Central memory CD8-positive, alpha-beta T cell (primary cell): Measurements from ENCODE around the gene RYR1.
"Not testable (repeated sequence)": the region's sequence is repeated elsewhere in the genome, so short reads cannot be mapped to it uniquely, and the experiment has no call there.

Experiments used
- ATAC-seq: fragments of 150-1000 bp; cut with Tn5 transposase; replicated peaks from 2 replicates; pipeline ENCODE4 v1.10.0; 2022; ENCODE audit warnings: mild to moderate bottlenecking, moderate FRiP score, moderate number of reproducible peaks; ENCODE audit not compliant: poor library complexity, severe bottlenecking; ENCODE audit errors: extremely low read depth
- DNase-seq, 2 donors: peaks; one replicate each; pipeline ENCODE4 v3.0.0; 2021; ENCODE audit warnings: low spot score in 2 of 2
- H3K27ac Mint-ChIP-seq: one replicate; pipeline ENCODE4 v1.8.0; 2022; ENCODE audit warnings: low read depth, mild to moderate bottlenecking, moderate library complexity, mixed read lengths
- H3K27me3 Mint-ChIP-seq: one replicate; pipeline ENCODE4 v1.8.0; 2022; ENCODE audit warnings: mixed read lengths
- H3K36me3 Mint-ChIP-seq: one replicate; pipeline ENCODE4 v1.8.0; 2022; ENCODE audit warnings: mild to moderate bottlenecking, moderate library complexity, mixed read lengths; ENCODE audit not compliant: insufficient read depth
- H3K4me1 Mint-ChIP-seq: one replicate; pipeline ENCODE4 v1.8.0; 2022; ENCODE audit warnings: mixed read lengths
- H3K4me3 Mint-ChIP-seq: one replicate; pipeline ENCODE4 v1.8.0; 2022; ENCODE audit warnings: mild to moderate bottlenecking, moderate library complexity, mixed read lengths
- H3K9me3 Mint-ChIP-seq: one replicate; pipeline ENCODE4 v1.8.0; 2022; ENCODE audit warnings: mixed read lengths

Gene RYR1

DNA sequence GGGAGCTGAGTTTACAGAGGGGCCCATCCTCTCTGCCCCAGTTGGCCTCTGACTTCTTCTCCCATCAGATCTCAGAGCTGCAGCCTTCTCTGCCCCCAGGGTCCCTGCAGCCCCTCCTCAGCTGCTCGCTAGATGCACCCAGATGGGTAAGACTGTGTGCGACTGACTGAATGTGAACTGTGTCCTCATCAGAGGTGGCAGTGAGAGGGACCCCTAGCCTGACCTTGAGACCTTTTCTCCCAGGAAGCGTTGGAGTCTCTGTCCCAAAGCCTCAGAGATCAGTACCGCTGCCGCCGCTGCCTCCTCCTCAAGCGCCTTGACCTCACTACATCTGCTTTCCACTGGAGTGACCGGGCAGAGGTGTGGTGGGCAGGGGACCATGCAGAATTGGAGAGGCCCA lies 28.2 kb upstream of the RYR1 start:
- Mint-ChIP-seq H3K4me1 (peaks cover 20% of the 10 kb centered on the region), H3K27ac (no peak overlapping the region), H3K4me3 (no peak overlapping the region), H3K27me3 (peaks cover 13% of the 10 kb centered on the region), H3K36me3 (peaks cover 30% of the 10 kb centered on the region), H3K9me3 (no peaks in the 10 kb centered on the region)
- no peak for ATAC-seq
- no peak for DNase-seq

DNA sequence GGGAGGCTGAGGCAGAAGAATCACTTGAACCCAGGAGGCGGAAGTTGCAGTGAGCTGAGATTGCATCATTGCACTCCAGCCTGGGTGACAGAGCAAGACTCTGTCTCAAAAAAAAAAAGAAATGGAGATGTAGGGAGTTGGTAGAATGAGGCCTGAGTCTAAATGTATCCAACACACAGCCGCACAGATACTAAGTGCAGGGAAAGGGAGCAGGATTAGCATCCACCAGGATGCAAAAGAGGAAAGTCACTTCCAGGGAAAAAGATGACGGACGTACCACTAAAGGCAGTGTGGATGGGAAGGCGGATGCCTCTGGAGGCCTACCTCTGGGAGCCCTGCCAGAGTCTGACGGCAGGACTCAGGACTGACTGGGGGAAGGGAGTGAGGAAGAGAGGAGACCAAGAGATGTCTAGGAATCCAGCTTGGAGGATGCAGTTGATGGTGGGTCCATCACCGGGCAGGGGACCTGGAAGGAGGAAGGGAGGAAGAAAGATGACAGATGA lies 23.8 kb upstream of the RYR1 start:
- Mint-ChIP-seq H3K4me3 (no peak overlapping the region), H3K27me3 (no peaks in the 10 kb centered on the region), H3K27ac (no peak overlapping the region)

GRCh38 chr19:38410407-38410806 lies 23.1 kb upstream of the RYR1 start:
- peaks cover 17% of the 10 kb centered on the region for H3K36me3 Mint-ChIP-seq
- H3K9me3 Mint-ChIP-seq, H3K27ac Mint-ChIP-seq, ATAC-seq, H3K4me1 Mint-ChIP-seq, H3K4me3 Mint-ChIP-seq, DNase-seq, H3K27me3 Mint-ChIP-seq: not testable (repeated sequence)

More for the DNA sequence above, 23.8 kb upstream of the RYR1 start:
- DNase-seq (no peak), ATAC-seq (no peak)
- Mint-ChIP-seq H3K36me3 (peaks cover 19% of the 10 kb centered on the region), H3K9me3 (no peaks in the 10 kb centered on the region), H3K4me1 (no peaks in the 10 kb centered on the region)

DNA sequence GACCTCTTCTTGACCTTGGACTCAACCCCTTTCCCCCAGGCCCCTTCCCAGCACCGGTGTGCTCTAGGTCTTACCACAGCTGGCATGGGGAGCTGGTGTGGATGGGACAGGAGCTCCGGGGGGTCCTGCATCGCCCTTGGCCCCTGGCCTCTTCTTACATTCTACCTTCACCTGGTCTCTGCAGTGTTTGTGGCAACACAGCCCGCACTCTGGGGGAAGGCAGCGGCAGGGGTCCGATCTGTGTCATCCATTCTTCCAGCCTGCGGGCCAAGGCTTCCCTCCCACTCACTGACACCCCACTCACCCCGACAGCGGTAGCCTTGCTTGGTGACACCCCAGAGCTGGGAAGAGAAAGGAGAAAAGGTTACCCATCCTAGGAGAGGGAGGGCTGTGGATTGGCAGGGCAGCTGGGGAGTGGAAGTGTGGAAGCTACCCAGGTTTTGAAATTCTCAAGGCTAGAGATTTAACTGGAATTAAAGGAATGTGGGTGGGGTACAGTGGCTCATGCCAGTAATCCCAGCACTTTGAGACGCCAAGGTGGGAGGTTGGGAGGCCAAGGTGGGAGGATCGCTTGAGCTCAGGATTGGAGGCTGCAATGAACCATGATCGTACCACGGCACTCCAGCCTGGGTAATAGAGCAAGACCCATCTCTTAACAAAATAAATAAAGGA lies 22.3 kb upstream of the RYR1 start:
- Mint-ChIP-seq H3K9me3 (no peaks in the 10 kb centered on the region), H3K4me1 (no peaks in the 10 kb centered on the region), H3K4me3 (no peak overlapping the region), H3K27ac (no peak overlapping the region), H3K36me3 (peaks cover 17% of the 10 kb centered on the region), H3K27me3 (no peaks in the 10 kb centered on the region)
- ATAC-seq (no peak), DNase-seq (no peak)

GRCh38 chr19:38411898-38412297 lies 21.6 kb upstream of the RYR1 start:
- H3K27ac Mint-ChIP-seq, H3K9me3 Mint-ChIP-seq, ATAC-seq, H3K4me1 Mint-ChIP-seq, DNase-seq, H3K27me3 Mint-ChIP-seq, H3K4me3 Mint-ChIP-seq: not testable (repeated sequence)
- H3K36me3 Mint-ChIP-seq, result peaks cover 17% of the 10 kb centered on the region

DNA sequence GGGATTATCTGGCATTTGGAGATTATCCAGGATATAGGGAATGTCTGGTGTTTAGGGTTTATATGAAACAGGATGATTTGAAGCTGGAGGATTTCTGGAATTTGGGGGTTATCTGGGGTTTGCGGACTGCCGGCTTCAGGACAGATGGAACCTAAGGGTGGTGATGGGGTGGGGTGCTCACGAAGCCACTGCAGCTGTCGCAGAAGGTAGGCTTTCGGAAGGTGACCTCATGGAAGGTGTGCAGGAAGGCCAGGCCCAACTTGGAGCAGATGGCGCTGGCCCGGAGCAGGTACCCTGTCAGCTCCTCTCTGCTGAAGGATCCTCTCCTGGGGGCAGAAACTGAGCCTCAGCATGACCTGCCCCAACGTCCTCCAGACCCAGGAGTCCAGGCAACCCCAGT lies 21.0 kb upstream of the RYR1 start:
- Mint-ChIP-seq H3K4me1 (peaks cover 11% of the 10 kb centered on the region), H3K9me3 (no peaks in the 10 kb centered on the region), H3K4me3 (no peak overlapping the region), H3K27me3 (no peaks in the 10 kb centered on the region), H3K36me3 (peaks cover 12% of the 10 kb centered on the region), H3K27ac (no peak overlapping the region)
- ATAC-seq (no peak), DNase-seq (no peak)

DNA sequence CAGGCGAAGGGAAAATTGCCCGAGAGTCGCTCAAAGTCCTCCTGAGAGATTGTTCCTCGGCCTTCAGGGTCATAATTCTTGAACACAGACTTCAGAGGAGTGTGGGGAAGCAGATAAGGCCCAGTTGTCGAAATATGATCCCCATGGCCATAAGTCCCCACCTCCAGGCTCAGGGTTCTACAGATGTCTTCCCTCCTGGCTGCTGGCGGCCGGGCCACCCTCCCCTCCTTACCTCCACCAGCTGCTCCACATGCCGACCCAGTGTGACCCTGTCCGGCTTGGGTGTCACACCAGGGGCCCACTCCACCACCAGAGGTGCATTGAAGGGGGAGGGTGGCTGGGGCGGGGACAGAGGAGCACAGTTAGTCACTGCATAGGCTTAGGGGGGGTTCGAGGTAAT lies 20.5 kb upstream of the RYR1 start:
- no peaks in the 10 kb centered on the region for H3K9me3 Mint-ChIP-seq
- no peaks in the 10 kb centered on the region for H3K27me3 Mint-ChIP-seq
- no peak for ATAC-seq
- H3K4me3 Mint-ChIP-seq, result no peak overlapping the region
- no peak for DNase-seq
- H3K4me1 Mint-ChIP-seq, result peaks cover 15% of the 10 kb centered on the region
- peaks cover 9% of the 10 kb centered on the region for H3K36me3 Mint-ChIP-seq
- no peak overlapping the region for H3K27ac Mint-ChIP-seq

GRCh38 chr19:38413416-38413815 lies 20.1 kb upstream of the RYR1 start:
- DNase-seq (no peak), ATAC-seq (no peak)
- Mint-ChIP-seq H3K27ac (no peak overlapping the region), H3K27me3 (no peaks in the 10 kb centered on the region), H3K36me3 (peaks cover 7% of the 10 kb centered on the region), H3K9me3 (no peaks in the 10 kb centered on the region), H3K4me1 (peaks cover 18% of the 10 kb centered on the region), H3K4me3 (no peak overlapping the region)

- Mint-ChIP-seq H3K4me3 (peak overlapping the region; percentile 79), H3K36me3 (no peaks in the 10 kb centered on the region), H3K4me1 (peaks cover 18% of the 10 kb centered on the region), H3K9me3 (no peaks in the 10 kb centered on the region), H3K27me3 (no peaks in the 10 kb centered on the region), H3K27ac (peak overlapping the region; percentile 71)
- ATAC-seq (no peak), DNase-seq (no peak)
These were observed 16.3 kb upstream of the RYR1 start for GRCh38 chr19:38417146-38417543.

DNA sequence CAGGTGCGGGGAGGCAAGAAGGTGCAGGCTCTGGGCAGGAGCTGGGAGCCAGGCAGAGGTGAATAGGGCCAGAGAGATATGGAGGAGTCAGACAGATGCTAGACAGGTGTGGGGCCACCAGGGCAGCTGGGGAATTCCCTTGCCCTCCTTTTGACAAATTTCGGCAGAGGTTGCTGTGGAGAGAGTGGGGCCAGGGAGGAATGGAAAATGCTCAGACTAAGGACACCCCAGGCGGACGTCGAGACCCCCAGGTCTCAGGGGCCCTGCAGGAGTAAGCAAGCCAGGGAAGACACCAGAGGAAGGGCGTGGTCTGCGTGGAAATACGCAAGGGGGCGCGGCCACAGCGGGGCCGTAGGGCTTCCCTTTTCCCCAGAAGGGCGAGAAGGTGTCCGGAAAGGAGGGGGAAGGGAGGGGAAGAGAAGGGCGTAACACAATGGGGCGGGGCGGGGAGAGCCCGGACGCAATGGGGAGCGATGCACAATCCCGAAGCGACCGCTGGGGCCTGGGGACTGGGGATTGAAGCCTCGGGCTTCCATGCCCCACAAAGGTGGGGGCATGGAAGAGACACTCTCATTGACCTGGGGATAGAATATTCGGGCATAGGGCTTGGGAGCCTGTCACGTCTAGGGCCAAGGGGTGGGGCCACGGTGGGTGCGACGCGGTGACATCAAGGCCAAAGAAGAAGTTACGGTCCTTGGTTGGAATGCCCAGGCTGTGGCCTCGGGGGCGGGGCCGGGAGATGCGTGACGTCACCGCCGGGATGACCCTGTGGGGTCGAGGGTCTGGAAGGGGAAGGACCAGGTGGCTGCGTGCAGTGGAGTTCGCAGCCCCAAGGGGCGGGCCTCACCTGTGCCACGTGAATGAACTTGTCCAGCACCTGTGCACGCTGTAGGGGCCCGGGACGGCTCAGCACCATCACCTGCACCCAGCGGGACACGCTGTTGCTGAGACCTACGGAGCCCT lies 15.7 kb upstream of the RYR1 start:
- Mint-ChIP-seq H3K36me3 (no peaks in the 10 kb centered on the region), H3K27me3 (no peaks in the 10 kb centered on the region), H3K4me3 (peak overlapping the region; percentile 79), H3K4me1 (peaks cover 18% of the 10 kb centered on the region), H3K27ac (peak overlapping the region; percentile 71), H3K9me3 (no peaks in the 10 kb centered on the region)
- DNase-seq, result peak in 1 of 2 donors; percentile 17
- ATAC-seq, result peak; percentile 66

- Mint-ChIP-seq H3K9me3 (no peaks in the 10 kb centered on the region), H3K27me3 (peaks cover 1% of the 10 kb centered on the region), H3K36me3 (no peaks in the 10 kb centered on the region), H3K4me1 (peaks cover 22% of the 10 kb centered on the region), H3K4me3 (no peak overlapping the region), H3K27ac (no peak overlapping the region)
- ATAC-seq (no peak), DNase-seq (no peak)
These were observed 12.6 kb upstream of the RYR1 start for GRCh38 chr19:38420935-38421334.

GRCh38 chr19:38421856-38422255 lies 11.6 kb upstream of the RYR1 start:
- H3K27ac Mint-ChIP-seq, result no peak overlapping the region
- DNase-seq, result no peak
- H3K9me3 Mint-ChIP-seq, result no peaks in the 10 kb centered on the region
- peaks cover 8% of the 10 kb centered on the region for H3K27me3 Mint-ChIP-seq
- H3K4me3 Mint-ChIP-seq, result no peak overlapping the region
- peaks cover 23% of the 10 kb centered on the region for H3K4me1 Mint-ChIP-seq
- H3K36me3 Mint-ChIP-seq, result no peaks in the 10 kb centered on the region
- ATAC-seq, result no peak

GRCh38 chr19:38422438-38422837 lies 11.1 kb upstream of the RYR1 start:
- peaks cover 8% of the 10 kb centered on the region for H3K27me3 Mint-ChIP-seq
- no peaks in the 10 kb centered on the region for H3K9me3 Mint-ChIP-seq
- H3K36me3 Mint-ChIP-seq, result no peaks in the 10 kb centered on the region
- peaks cover 17% of the 10 kb centered on the region for H3K4me1 Mint-ChIP-seq
- no peak overlapping the region for H3K4me3 Mint-ChIP-seq
- H3K27ac Mint-ChIP-seq, result no peak overlapping the region
- DNase-seq (no peak), ATAC-seq (no peak)
